ENCODE results near the gene GATA3. TPM values are rescaled to one million over a fixed set of nuclear protein-coding genes. Genes with fewer than 3 reads are reported as not detected.

GATA3 gene
- total RNA-seq, 2 experiments from 2014 or later: 61.5 to 83.4 TPM

DNA sequence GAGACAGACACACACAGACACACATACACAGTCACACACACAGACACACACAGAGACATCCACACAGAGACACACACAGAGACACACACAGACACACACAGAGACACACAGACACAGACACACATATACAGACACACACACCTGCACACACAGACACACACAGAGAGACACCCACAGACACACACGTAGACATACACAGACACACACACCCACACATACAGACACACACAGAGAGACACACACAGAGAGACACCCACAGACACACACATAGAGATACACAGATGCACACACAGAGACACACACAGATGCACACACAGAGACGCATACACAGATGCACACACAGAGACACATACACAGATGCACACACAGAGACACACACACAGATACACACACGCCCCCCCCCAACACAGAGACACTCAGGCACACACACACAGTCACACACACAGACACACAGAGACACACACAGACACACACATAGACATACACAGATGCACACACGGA is 58.5 kb downstream of the GATA3 start:
- Mint-ChIP-seq H3K27ac (no peak overlapping the region), H3K4me1 (no peaks in the 10 kb centered on the region), H3K9me3 (ENCODE audit: low read depth) (no peaks in the 10 kb centered on the region), H3K36me3 (no peaks in the 10 kb centered on the region), H3K4me3 (no peak overlapping the region), H3K27me3 (no peaks in the 10 kb centered on the region)
- DNase-seq (no peak), ATAC-seq (no peak)
- CTCF ChIA-PET: no interaction called here

DNA sequence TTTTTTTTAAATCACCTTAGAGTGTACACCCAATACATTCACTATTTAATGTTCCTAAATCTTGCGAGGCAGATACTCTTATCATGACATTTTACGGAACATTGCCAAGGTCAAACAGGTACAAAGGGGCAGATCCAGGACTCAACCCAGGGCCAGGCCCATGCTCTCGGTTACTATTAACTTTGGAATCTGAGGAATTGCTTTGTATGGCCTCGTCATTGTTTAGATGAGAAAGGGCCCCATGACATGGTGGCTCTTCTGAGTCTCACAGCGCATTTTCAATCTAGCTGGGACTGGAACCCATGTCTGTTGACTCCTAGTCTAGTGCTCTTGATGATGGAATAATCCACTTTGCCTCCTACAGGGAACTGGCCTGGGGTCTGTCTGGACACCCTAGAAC is 59.1 kb downstream of the GATA3 start:
- no peaks in the 10 kb centered on the region for H3K9me3 Mint-ChIP-seq (ENCODE audit: low read depth)
- no peaks in the 10 kb centered on the region for H3K36me3 Mint-ChIP-seq
- H3K27ac Mint-ChIP-seq: no peak overlapping the region
- ATAC-seq (no peak), DNase-seq (no peak)
- H3K4me3 Mint-ChIP-seq: no peak overlapping the region
- CTCF ChIA-PET: no interaction called here
- H3K4me1 Mint-ChIP-seq: peaks cover 2% of the 10 kb centered on the region
- no peaks in the 10 kb centered on the region for H3K27me3 Mint-ChIP-seq

DNA sequence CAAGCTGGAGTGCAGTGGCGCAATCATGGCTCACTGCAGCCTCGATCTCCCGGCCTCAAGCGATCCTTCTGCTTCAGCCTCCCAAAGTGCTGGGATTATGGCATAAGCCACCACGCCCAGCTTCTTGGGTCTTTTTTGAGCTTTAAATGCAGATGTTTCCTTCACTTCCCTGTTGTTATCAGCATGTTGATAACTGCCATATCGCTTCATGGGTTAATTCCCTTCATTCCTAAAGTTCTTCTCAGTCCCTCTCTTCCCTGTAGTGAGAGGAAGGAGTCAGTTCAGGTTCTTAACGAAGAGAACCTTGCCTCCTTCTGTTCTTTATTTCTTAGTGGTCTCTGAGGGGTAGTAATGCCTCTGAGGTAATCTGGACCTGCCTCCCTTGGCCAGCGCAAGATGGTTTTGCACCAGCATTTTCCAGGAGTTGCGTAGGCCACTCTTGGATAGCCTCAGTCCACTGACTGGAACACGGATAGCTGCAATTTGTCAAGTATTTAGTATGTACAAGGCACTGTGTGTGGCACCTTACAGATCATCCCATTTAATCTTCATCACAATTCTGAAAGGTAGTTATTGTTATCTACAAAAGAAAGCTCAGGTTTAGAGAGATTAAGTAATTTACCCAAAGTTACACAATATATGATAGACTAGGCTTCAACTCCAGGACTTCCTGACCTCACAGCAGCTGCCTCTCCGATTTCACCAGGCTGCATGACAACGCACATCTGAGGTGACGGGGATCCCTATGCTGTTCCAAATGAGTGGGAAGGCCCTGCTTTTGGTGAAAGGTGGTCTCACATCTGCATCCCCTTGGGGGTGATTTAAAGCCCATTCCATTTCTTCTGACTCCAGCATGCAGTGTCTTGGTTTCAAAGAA is 60.5 kb downstream of the GATA3 start:
- ATAC-seq (no peak), DNase-seq (no peak)
- H3K4me3 Mint-ChIP-seq: no peak overlapping the region
- H3K27me3 Mint-ChIP-seq: no peaks in the 10 kb centered on the region
- CTCF ChIA-PET: no interaction called here
- H3K9me3 Mint-ChIP-seq (ENCODE audit: low read depth): no peaks in the 10 kb centered on the region
- peaks cover 2% of the 10 kb centered on the region for H3K4me1 Mint-ChIP-seq
- H3K27ac Mint-ChIP-seq: no peak overlapping the region
- no peaks in the 10 kb centered on the region for H3K36me3 Mint-ChIP-seq

DNA sequence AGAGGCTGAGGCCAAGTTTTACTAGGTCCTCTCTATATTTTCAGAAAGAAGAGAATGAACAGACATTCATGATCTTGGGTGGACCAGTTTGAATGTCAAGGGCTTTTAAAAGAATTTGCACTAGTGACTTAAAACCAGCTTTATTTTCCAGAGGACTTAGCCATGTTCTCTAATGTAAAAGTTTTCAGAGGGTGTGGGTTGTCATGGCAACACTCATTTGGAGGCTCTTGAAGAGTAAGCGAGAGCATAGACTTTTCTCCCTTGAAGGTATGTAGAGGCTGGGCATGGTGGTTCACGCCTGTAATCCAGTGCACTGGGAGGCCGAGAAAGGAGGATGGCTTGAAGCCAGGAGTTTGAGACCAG is 61.1 kb downstream of the GATA3 start:
- ATAC-seq: no peak
- Mint-ChIP-seq H3K4me1 (peaks cover 2% of the 10 kb centered on the region), H3K27me3 (no peaks in the 10 kb centered on the region), H3K36me3 (no peaks in the 10 kb centered on the region), H3K9me3 (ENCODE audit: low read depth) (no peaks in the 10 kb centered on the region), H3K27ac (no peak overlapping the region), H3K4me3 (no peak overlapping the region)
- no peak for DNase-seq
- CTCF ChIA-PET: no interaction called here

DNA sequence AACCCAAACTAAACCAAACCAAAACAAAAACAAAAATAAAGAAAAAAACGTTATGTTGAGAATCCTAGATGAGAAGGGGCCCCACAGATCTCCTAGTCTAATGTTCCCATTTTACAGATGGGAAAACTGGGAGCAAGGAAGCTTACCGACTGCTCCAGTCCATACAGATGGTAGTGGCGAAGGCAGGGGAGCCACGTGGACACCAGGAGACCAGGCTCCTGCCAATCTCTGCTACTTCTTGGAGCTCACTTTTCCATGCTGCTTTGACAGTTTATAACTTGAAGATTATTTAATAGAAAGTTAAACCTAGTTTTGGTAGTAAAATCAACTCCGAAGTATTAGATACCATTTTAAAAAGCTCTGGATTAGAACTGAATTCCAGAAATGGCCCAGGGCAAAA is 62.0 kb downstream of the GATA3 start:
- CTCF ChIA-PET: interaction anchor here (1.4 kb wide), 1 partner anchor 9 kb away, joined by 4 read pairs; no protein-coding TSS in a partner anchor
- Mint-ChIP-seq H3K27me3 (no peaks in the 10 kb centered on the region), H3K4me3 (no peak overlapping the region), H3K9me3 (ENCODE audit: low read depth) (no peaks in the 10 kb centered on the region), H3K36me3 (no peaks in the 10 kb centered on the region), H3K27ac (no peak overlapping the region), H3K4me1 (peaks cover 7% of the 10 kb centered on the region)
- DNase-seq (no peak), ATAC-seq (no peak)

DNA sequence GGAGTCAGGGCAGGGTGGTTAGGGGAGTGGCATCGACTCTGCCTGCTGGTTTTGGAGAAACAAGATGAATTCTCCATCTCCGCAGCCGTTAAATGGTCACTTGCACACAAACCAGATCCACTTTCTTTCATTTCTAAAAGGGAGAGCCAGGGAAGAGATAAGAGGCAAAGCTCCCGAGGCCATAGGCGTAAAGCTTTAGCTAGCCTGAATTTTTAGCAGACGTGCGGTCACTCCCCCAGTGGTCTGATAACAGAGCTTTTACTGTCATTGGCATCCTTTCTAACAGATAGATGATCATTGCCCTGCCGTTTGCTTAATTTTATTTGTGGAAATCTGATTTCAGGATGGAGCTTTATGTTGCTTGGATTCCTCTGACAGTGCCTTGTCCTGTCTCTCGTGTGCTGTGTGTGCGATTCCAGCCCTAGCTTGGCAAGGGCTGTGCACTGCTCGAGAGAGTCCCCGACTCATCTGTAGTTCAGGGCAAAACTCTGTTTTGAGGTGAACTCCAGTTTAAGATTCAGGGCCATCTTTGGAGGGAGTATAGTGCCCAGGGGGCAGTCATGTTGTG is 62.5 kb downstream of the GATA3 start:
- H3K27me3 Mint-ChIP-seq: no peaks in the 10 kb centered on the region
- peaks cover 10% of the 10 kb centered on the region for H3K4me1 Mint-ChIP-seq
- no peak overlapping the region for H3K4me3 Mint-ChIP-seq
- H3K27ac Mint-ChIP-seq: no peak overlapping the region
- no peaks in the 10 kb centered on the region for H3K9me3 Mint-ChIP-seq (ENCODE audit: low read depth)
- DNase-seq: no peak
- H3K36me3 Mint-ChIP-seq: no peaks in the 10 kb centered on the region
- CTCF ChIA-PET: interaction anchor here (1.4 kb wide), 1 partner anchor 9 kb away, joined by 4 read pairs; no protein-coding TSS in a partner anchor
- ATAC-seq: no peak

DNA sequence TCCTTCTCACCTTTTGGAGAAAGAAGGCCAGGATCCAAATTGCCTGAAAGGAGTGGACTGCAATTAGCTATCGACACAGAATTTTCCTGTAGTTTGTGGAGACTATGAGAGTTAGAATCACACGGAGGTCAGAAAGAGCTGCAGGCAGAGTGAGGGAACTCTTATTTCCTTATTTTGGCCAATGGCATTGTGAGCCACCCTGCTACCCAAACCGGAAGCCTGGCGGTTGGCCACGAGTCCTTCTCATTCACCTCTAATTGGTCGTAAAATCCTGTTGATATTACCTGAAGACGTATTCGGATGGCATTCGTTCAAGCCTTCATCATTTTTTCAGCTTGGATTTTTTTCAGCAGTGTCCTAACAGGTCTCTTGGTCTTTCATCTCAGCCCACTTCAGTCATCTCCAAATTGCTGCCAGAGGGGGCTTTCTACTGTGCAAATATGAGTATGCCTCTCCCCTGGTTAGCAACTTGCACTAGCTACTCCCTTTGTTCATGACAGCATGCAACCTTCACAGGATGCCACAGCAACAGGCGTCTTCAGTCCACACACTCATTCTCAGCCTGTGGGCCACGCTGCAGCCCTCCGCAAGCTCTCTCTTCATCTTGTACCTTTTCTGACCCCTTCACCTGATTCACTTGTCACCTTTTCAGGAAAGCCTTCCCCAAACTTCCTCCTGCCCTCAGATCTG is 66.9 kb downstream of the GATA3 start:
- no peak overlapping the region for H3K4me3 Mint-ChIP-seq
- peak; percentile 42 for ATAC-seq
- H3K27ac Mint-ChIP-seq: peak overlapping the region; percentile 38
- H3K36me3 Mint-ChIP-seq: peaks cover 2% of the 10 kb centered on the region
- DNase-seq: peak; percentile 51
- H3K27me3 Mint-ChIP-seq: no peaks in the 10 kb centered on the region
- H3K9me3 Mint-ChIP-seq (ENCODE audit: low read depth): no peaks in the 10 kb centered on the region
- CTCF ChIA-PET: interaction anchor here (1.6 kb wide), 1 partner anchor 10 kb away, joined by 3 read pairs; no protein-coding TSS in a partner anchor
- H3K4me1 Mint-ChIP-seq: peaks cover 10% of the 10 kb centered on the region

DNA sequence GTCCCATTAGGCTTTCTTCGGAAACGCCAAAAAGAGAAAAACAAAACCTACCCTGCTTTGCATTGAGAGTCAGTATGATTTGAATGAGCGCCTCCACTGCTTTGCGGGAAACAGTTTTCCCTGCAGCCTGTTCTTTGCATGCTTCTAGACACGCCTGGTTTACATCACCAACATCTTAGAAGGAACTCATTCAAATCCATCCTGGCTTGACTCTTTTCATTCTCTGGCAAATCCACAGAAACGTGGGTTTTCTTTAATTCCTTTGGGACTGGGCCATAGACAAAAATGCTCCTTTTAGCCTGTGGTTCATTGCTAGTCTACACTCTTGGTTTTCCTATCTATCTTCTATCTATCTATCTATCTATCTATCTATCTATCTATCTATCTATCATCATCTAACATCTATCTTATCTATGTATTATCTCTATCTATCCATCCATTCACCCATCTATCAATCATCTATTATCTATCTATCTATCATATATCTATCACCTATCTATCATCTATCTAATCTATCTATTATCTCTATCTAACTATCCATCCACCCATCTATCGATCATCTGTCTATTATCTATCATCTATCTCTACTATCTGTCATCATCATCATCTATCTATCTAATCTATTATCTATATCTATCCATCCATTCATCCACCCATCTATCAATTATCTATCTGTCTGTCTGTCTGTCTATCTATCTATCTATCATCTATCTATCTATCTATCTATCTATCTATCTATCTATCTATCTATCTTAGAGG is 68.3 kb downstream of the GATA3 start:
- Mint-ChIP-seq H3K27ac (no peak overlapping the region), H3K36me3 (peaks cover 6% of the 10 kb centered on the region), H3K4me3 (no peak overlapping the region), H3K9me3 (ENCODE audit: low read depth) (no peaks in the 10 kb centered on the region), H3K27me3 (no peaks in the 10 kb centered on the region), H3K4me1 (peaks cover 10% of the 10 kb centered on the region)
- DNase-seq: no peak
- CTCF ChIA-PET: no interaction called here
- ATAC-seq: no peak

DNA sequence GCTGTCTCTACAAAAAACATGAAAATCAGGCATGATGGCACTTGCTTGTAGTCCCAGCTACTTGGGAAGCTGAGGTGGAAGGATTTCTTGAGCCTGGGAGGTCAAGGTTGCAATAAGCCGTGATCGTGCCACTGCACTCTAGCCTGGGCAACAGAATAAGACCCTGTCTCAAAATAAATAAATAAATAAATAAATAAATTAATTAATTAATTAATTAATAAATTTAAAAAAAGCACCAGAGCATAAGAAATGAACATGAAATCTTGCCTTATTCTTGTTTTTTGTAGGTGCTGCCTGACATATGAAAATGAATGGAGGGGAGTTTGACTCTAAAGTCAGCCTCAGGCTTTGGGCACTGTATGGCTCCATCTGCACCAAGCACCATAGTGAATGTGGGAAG is 69.9 kb downstream of the GATA3 start:
- Mint-ChIP-seq H3K27me3 (peaks cover 3% of the 10 kb centered on the region), H3K9me3 (ENCODE audit: low read depth) (no peaks in the 10 kb centered on the region), H3K27ac (no peak overlapping the region), H3K36me3 (peaks cover 13% of the 10 kb centered on the region), H3K4me1 (peaks cover 10% of the 10 kb centered on the region), H3K4me3 (no peak overlapping the region)
- CTCF ChIA-PET: interaction anchor here (0.9 kb wide), 1 partner anchor 26 kb away, joined by 3 read pairs; no protein-coding TSS in a partner anchor
- no peak for ATAC-seq
- DNase-seq: no peak

Other genes starting within 250 kb of the GATA3 start
- gene TAF3, start 236.2 kb upstream of the GATA3 start, total RNA-seq: 10 to 100 TPM; 15.6 to 15.8 TPM